GM18505 (cell line): ENCODE results near the gene HSPA12B.
A peak's percentile ranks its signal among the peaks of the same experiment; 100 is the strongest.

Experiments
- ATAC-seq: cut with Tn5 transposase; IDR thresholded peaks from one replicate; pipeline ENCODE4 v1.9.1; 2021; ENCODE audit not compliant: unreplicated experiment
- POLR2A ChIP-seq: IDR thresholded peaks from 4 replicates; pipeline ENCODE4 v1.6.1; 2011; ENCODE audit warnings: borderline replicate concordance; ENCODE audit not compliant: insufficient read depth, insufficient read length; ENCODE audit errors: extremely low read depth

The HSPA12B gene

DNA sequence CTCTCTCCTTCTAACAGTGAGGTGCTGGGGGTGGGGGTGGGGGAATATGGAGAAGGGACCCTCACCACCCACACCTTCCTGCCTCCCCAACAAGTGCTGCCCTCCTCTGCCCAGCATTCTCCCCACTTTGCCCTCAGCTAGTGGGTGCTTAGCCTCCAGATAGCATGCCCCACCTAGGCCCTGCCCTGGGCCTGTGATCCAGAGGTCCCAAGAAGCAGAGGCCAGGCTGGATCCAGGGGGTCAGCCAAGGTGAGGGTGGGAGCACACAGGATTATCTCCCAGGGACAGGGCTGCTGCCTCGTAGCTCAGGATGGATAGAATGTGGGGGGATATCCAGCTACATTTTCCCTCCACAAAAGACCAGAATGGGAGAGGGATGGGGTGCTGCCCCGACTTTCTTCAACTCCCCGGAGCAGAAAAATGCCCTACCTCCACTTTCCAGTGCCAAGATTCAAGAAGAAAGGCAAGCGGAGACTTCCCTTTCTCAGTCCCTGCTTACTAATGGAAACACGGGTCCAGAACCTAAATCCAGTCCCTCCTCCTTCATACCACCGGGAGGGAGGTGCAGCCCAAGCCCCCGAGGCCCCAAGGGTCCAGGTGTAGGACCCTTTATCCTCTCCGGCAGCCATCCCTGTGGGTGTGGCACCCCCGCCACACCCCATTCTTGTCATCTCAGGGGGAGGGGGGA lies 34.1 kb downstream of the HSPA12B start:
- no peak for TF ChIP-seq POLR2A
- no peak for ATAC-seq

DNA sequence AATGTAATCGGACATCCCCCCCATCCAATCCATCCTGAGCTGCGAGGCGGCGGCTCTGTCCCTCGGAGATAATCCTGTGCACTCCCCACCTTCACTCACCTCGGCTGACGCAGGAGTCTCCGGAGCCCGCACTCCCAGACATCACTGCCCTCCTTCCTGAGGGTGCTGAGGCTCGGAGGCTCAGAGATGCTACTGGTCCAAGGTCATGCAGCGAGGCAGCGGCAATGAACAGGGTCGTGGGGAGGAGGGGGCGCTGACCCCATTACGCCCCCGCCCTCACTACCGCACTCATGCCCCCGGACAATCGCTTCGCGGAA lies 34.6 kb downstream of the HSPA12B start:
- ATAC-seq = no peak
- TF ChIP-seq POLR2A = no peak

DNA sequence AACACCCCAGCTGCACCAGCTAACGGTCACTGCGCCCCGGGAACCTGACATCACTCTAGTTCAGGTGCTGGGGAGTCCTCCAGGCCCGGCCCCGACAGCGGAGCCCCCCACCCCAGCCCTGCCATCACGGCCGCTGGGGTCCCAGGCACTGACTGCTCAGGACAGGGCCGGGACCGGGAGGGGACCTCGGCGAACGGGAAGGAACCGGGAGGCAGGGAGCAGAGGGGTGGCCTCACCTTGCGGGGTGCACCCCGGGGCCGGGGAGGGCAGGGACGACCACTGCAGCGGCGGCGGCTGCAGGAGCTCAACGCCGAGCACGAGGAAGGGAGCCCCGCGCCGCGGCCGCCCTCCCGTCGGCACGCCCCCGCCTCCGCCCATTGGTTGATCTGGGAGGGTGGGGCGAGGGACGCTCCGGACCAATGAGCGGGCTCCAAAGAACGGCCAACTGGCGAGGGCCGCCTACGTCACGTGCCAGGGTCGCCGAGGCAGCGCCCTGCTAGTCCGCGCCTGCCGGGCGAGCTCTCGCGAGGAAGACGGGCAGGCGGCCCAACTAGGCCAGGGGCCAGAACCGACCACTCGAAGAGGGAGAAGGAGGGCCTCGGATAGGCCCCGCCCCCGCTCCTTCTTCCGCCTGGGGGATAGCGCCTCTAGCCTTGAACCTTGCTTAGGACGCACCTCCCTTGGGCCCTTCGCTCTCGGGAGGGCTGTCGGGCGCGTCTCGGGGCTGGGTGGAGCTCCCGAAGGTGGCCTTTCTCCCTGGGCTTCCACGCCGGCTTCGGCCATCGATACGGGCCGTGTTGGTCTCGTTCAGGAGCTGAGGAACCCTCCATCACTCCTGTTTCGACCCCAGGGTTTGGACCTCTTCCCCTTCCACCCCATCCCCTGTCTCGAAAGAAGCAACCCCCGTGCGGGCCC lies 35.2 kb downstream of the HSPA12B start, which contains the start of gene ADISSP:
TSS of gene ADISSP (minus strand) at position 327 of the 915 bp plus-strand sequence. CDS start 7,653 bp downstream, outside the sequence.
- peak; percentile 92 for ATAC-seq
- TF ChIP-seq POLR2A = peak; percentile 78

DNA sequence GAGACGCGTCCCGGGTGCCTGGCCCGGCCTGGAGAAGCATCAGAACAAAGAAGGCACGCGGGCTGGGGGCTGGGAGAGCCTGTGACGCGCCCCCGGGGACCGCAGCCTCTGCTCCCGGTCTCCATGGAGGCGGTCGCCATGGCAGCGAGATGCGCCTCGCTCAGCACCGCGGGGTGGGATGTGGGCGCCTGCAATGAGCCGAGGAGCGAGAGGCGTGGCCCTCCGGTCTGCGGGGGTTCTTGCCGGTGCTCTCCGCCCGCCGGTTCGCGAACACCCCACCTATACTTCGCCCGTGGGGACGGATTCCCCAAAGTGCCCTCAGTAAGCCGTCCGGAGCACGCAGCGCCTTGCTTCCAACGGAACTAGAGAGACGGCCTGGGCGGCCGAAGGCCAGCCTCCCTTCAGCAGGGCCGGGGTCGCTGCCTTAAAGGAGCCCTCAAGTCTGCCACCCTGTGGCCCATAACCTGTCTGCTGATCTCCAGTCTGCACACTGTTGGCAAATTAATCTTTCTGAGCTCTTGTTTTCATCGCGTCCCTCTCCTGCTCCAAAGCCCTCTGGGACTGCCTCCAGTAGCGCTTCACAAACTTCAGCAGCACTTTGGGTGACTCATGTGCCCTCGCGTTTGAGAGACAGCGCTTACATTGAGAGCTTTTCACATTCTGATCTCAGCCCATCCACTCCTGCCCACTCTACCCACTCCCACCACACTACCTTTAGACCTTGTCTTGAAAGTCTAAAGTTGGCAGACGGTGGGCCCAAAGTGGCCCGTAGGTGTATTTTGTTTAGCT lies 36.1 kb downstream of the HSPA12B start:
- no peak for TF ChIP-seq POLR2A
- peak; percentile 37 for ATAC-seq

GRCh38 chr20:3771552-3772058 lies 39.1 kb downstream of the HSPA12B start:
- TF ChIP-seq POLR2A = no peak
- ATAC-seq = no peak

- ATAC-seq = no peak
- TF ChIP-seq POLR2A = no peak
These were observed 43.1 kb downstream of the HSPA12B start for GRCh38 chr20:3775457-3776108.

- no peak for ATAC-seq
- no peak for TF ChIP-seq POLR2A
These were observed 44.9 kb downstream of the HSPA12B start for GRCh38 chr20:3777381-3777715.

GRCh38 chr20:3777716-3778629 lies 45.5 kb downstream of the HSPA12B start:
- no peak for ATAC-seq
- no peak for TF ChIP-seq POLR2A

DNA sequence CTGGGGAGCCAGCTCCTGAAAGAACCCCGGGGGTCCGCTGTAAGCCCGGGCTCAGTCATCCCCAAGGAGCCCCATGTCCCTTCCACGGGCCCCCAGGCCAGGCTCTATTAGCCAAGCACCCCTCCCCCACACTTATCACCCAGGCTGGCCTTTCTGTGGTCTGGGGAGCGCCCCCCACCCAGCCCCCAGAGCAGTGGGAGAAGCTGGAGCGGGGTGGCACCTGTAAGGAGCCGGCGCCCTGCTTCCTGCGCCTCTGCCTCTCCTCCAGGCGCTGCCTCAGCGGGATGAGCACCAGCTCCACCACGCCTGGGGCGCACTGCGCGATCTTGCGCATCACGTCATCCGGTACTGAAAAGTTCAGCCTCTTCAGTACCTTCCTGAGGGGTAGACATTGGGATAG lies 46.5 kb downstream of the HSPA12B start:
- no peak for TF ChIP-seq POLR2A
- ATAC-seq = no peak

- no peak for ATAC-seq
- no peak for TF ChIP-seq POLR2A
These were observed 48.8 kb downstream of the HSPA12B start, which contains the start of gene SPEF1 for GRCh38 chr20:3781153-3781910. Gene SPEF1, minus strand, starts transcription at chr20:3781448. Its CDS starts 161 bp downstream, at chr20:3781287.

GRCh38 chr20:3782597-3782996 lies 50.1 kb downstream of the HSPA12B start:
- ATAC-seq = no peak
- TF ChIP-seq POLR2A = no peak
